Sciatic nerve (tissue), 2 donors: ENCODE measurements around the gene ARHGEF16. TPM values are rescaled to one million over a fixed set of nuclear protein-coding genes. Genes with fewer than 3 reads are reported as not detected.

Experiments
- ATAC-seq: fragments of 200-7000 bp; cut with Tn5 transposase; one replicate; pipeline ENCODE4 v1.9.1; 2020; ENCODE audit warnings: mild to moderate bottlenecking, moderate library complexity
- DNase-seq: peaks from one replicate; pipeline ENCODE4 v3.0.0-alpha.2; 2020; ENCODE audit warnings: low spot score
- intact Hi-C: fragments of 100-400 bp; cut with DNase I; formaldehyde crosslinking; loops from one replicate; pipeline ENCODE4 v1.14.2; 2022
- total RNA-seq: library from RNA; stranded (reverse); fragmentation: NEBNext Ultra II Directional; extraction: Animal tissue kit (Norgen Biotek cat#: 25700); gene quantifications from one replicate; pipeline ENCODE4 v1.2.1, GENCODE V29; 2021
- donor health status: DM: no; HTN: no; CAD: no.
- donor health status: DM: no; HTN: no; CAD: no.

Gene ARHGEF16
- total RNA-seq = 20.6 TPM

DNA sequence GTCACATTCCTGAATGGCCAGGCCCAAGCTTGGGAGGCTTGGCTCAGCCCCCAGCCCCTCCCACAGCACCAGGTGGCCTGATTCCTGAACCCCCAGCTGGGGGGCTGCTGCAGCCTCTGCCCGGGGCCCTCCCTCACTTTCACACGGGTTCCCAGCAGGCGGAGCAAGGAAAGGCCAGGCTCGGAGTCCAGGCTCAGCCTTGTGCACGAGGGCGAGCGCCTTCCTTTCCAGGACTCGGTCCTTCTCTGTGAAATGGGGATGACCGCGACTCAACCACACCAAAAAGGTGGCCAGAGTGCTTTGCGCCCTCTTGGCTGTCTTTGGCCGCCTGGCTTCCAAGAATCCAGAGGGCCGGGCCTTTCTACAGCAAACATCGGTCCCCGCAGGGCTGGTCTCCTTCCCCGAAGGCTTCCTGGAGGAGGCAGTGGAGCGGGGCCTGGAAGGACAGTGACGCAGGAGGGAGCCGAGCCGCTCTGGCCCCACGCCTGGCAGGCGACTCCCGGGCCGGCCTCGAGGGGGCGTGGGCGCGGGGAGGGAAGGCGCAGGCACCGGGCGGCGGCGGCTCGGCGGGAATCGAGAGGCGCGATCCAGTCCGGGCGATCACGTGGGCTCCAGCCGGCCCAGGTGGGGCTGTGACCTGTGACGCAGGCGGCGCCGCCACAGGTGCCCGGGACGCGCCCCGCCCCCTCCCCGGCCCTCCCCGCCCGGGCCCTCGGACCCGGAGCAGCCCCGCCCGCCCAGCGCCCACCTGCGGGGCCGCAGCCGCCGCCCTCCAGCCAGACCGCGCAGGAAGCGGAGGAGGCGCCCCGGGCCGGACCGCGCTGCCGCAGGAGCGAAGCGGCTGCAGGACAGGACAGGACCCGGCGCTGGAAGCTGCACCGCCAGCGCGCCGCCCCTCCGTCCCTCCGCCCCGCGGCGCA, at the start of gene ARHGEF16:
Gene ARHGEF16, plus strand, starts transcription at position 775 of the 920 bp plus-strand sequence. CDS start 8,420 bp downstream, outside the sequence.
- ATAC-seq = peak; percentile 51
- DNase-seq = no peak
- intact Hi-C loops = no loop called here

DNA sequence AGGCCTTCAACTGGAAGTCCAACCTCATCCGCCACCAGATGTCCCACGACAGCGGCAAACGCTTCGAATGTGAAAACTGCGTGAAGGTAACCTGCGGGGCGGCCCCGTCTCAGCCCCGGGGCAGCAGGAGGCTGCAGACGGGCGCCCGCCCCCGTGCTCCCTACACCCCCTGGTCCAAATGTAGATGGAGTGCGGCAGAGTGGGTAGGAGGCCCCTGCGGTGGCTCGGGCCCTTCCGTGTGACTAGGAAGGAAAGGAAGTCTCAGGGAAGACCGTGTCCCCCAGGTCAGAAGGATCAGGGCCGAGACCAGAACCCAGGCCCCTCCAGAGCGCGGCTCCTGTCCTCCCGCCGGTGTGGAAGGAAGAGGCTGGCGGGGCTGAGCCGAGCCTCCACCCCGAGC, 49.7 kb upstream of the ARHGEF16 start:
- intact Hi-C loops = no loop called here
- DNase-seq (no peak), ATAC-seq (no peak)

DNA sequence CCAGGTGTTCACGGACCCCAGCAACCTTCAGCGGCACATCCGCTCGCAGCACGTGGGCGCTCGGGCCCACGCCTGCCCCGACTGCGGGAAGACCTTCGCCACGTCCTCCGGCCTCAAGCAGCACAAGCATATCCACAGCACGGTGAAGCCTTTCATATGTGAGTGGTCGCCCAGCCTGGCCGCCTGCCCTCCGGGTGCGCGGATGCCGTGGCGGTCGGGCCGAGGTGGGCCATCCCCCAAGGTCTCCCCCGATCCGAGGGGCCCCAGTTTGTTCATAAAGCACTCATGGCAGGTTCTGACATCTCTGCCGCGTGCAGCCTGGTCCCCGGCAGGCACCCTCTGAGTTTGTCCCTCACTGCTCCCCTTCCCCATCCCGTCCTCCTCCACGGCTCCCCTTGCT, 49.0 kb upstream of the ARHGEF16 start:
- intact Hi-C loops = no loop called here
- ATAC-seq = no peak

DNA sequence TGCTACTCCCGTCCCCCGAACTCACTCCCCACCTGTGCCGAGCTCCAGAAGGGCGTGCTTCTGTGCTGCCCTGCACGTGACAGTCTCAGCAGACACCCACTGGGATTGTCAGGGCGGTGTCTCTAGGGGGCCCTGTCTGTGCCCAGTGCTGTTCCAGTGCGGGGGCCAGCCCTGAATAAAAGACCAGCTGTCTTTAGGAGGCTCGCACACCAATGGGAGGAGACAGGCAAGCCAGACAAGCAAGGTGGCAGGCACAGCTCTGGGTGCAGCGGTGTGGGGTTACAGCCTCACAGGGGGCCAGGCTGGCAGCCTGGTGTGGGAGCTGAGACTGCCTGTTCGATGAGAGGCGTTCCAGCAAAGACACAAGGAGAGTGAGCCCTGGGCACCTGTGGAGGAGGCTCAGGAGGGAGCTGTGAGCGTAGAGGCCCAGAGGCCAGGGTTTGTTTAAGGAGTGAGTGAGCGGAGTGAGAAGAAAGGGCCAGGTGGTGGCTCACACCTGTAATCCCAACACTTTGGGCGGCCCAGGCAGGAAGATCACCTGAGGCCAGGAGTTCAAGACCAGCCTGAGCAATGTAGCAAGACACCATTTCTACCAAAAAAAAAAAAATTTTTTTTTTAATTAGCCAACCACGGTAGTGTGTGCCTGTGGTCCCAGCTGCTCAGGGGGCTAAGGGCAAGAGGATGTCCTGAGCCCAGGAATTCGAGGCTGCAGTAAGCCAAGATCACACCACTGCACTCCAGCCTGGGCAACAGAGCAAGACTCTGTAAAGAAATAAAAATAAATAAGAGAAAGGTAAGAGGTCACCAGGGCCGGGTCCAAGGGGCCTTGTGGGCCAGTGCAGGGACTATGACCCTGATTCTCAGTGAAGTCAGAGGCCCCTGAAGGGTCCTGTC, 48.2 kb upstream of the ARHGEF16 start:
- intact Hi-C loops = no loop called here
- no peak for ATAC-seq

More for the DNA sequence above, 49.0 kb upstream of the ARHGEF16 start:
- no peak for DNase-seq

DNA sequence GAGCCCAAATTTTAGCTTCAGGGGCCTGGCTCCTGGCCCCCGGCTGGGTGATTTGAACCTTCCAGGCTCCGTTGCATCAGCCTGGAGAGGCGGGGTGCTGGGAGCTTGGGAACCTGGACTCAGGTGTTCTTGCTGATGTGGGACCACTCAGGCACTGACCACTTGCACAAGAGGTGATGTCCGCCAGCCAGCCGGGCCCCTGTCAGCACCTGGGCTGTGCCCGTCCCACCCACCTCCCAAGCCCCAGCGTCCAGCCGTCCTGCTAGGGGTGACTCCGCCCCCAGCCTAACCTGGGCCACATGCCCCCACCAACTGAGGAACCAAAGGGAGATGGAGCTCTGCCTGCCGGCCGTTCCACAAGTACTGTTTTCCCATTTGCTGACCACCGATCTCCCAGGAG, 47.4 kb upstream of the ARHGEF16 start:
- intact Hi-C loops = no loop called here
- DNase-seq (no peak), ATAC-seq (no peak)

More for the DNA sequence above, 48.2 kb upstream of the ARHGEF16 start:
- DNase-seq = no peak

DNA sequence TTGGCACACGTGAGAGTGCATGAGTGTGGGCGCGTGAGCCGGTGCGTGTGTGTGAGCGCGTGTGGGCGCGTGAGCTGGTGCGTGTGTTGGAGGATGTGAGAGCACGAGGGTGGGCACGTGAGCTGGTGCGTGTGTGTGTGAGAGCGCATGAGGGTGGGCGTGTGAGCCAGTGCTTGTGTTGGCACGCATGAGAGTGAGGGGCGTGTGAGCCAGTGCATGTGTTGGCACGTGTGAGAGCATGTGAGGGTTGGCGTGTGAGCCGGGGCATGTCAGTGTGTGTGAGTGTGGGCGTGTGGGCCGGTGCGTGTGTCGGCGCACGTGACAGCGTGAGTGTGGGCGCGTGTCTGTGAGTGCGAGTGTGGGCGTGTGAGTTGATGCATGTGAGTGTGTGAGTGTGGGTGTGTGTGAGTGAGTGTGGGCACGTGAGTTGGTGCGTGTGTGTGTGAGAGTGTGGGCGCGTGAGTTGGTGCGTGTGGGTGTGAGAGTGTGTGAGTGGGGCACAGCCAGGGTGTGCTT, 45.7 kb upstream of the ARHGEF16 start:
- intact Hi-C loops = no loop called here
- no peak for DNase-seq
- ATAC-seq = no peak

DNA sequence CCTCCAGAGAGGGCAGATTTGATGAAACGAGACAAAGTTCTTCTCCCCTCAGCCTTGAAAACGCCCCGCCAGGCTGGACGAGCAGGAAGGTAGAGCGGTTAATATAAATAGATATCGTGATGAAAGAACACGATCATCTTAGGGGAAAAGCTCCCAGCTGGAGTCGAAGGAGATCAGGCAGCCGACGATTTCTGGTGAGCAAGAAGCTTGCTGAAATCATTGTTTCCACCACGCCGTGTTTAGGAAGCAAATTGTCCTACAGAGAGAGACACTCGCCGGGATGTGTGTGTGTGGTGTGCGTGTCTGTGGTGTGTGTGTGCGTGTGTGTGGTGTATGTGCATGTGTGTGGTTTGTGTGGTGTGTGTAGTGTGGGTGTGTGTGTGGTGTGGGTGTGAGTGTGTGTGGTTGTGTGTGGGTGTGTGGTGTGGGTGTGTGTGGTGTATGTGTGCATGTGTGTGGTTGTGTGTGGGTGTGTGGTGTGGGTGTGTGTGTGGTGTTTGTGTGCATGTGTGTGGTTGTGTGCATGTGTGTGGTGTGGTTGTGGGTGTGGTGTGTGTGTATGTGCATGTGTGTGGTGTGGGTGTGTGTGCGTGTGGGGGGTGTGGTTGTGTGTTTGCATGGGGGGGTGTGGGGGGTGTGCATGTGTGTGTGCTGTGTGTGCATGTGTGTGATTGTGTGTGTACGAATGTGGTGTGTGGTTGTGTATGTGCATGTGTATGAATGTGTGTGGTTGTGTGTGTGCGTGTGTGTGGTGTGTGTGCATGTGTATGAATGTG, 44.9 kb upstream of the ARHGEF16 start:
- ATAC-seq (no peak), DNase-seq (no peak)
- intact Hi-C loops = loop anchor here (5.0 to 10.0 kb wide), 4 partner anchors 125 to 585 kb away; no protein-coding TSS in a partner anchor

DNA sequence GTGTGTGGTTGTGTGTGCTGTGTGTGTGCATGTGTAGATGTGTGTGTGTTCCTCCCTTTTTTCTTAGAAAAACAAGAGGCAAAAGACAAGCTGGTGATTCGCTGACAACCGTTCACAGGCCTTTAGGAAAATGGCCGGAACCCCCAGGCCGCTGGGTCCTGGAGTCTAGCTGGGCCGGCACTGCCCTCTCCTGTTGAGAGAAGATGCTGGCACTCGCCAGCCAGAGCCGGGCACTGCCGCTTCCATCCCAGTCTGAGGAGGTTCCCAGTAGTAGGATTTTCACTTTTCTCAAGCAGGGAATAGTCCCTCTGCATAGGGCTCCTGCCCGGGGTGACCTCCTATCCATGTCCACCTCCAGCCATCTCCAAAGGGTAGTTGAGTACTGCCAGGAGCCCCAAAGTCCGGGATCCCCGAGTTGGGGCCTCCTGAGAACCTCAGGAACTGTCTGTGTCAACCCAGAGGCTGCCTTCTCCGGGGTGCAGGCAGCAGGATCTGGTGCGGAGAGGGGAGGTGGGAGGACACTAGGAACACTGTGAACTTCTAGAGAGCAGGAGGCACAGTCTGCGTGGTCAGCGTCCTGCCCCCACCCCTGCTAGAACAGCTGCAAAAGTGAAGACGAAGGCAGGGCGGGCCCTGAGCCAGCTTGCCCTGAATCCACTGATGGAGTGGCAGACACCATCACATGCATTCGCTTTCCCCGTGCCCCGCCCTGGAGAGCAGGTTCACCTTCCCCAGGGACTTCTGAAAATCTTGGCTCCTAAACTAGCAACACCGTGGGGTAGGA, 44.1 kb upstream of the ARHGEF16 start:
- intact Hi-C loops = loop anchor here (5.0 to 10.0 kb wide), 4 partner anchors 126 to 586 kb away; no protein-coding TSS in a partner anchor
- peak; percentile 83 for DNase-seq
- ATAC-seq = peak; percentile 87

DNA sequence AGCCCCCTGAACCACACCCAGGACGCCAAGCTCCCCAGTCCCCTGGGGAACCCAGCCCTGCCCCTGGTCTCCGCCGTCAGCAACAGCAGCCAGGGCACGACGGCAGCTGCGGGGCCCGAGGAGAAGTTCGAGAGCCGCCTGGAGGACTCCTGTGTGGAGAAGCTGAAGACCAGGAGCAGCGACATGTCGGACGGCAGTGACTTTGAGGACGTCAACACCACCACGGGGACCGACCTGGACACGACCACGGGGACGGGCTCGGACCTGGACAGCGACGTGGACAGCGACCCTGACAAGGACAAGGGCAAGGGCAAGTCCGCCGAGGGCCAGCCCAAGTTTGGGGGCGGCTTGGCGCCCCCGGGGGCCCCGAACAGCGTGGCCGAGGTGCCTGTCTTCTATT, 42.7 kb upstream of the ARHGEF16 start:
- ATAC-seq (no peak), DNase-seq (no peak)
- intact Hi-C loops = loop anchor here (5.0 to 10.0 kb wide), 4 partner anchors 127 to 587 kb away; no protein-coding TSS in a partner anchor

DNA sequence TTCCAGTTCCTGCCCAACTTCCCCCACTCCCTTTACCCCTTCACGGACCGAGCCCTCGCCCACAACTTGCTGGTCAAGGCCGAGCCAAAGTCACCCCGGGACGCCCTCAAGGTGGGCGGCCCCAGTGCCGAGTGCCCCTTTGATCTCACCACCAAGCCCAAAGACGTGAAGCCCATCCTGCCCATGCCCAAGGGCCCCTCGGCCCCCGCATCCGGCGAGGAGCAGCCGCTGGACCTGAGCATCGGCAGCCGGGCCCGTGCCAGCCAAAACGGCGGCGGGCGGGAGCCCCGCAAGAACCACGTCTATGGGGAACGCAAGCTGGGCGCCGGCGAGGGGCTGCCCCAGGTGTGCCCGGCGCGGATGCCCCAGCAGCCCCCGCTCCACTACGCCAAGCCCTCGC, 42.1 kb upstream of the ARHGEF16 start:
- DNase-seq (no peak), ATAC-seq (no peak)
- intact Hi-C loops = loop anchor here (5.0 to 10.0 kb wide), 4 partner anchors 128 to 588 kb away; no protein-coding TSS in a partner anchor

DNA sequence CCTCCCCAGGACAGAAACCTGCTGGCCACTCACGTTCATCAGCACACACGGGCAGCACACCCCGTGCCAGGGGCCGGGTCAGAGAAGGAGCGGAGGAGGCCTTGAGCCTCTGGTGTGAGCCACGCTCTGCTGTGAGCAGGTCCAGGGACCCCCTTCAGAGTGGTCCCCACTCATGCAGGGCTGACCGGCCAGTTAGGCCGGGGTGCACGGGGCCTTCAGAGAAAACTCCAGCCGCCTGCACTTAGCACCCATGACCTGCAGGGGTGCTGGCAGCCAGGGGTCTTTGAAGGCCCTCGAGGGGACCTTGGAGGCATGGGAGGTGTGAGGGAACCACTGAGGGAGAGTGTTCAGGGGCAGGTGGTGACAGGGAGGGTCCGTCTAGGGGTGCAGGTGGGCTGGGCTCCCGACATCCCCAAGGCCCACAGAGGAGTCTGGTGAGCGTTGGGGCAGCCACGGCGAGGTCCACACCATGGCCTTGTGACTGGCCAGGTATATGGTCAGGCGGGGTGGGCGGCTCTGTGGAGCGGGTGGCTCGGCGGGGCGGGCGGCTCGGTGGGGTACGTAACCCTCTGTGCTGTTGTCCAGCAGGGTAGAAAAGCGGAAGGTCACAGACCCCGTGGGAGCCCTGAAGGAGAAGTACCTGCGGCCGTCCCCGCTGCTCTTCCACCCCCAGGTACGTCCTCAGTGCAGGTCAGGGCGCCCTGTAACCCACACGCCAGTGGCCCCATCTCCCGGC, 40.3 kb upstream of the ARHGEF16 start:
- no peak for DNase-seq
- ATAC-seq = no peak
- intact Hi-C loops = loop anchor here (5.0 to 10.0 kb wide), 4 partner anchors 129 to 589 kb away; no protein-coding TSS in a partner anchor

DNA sequence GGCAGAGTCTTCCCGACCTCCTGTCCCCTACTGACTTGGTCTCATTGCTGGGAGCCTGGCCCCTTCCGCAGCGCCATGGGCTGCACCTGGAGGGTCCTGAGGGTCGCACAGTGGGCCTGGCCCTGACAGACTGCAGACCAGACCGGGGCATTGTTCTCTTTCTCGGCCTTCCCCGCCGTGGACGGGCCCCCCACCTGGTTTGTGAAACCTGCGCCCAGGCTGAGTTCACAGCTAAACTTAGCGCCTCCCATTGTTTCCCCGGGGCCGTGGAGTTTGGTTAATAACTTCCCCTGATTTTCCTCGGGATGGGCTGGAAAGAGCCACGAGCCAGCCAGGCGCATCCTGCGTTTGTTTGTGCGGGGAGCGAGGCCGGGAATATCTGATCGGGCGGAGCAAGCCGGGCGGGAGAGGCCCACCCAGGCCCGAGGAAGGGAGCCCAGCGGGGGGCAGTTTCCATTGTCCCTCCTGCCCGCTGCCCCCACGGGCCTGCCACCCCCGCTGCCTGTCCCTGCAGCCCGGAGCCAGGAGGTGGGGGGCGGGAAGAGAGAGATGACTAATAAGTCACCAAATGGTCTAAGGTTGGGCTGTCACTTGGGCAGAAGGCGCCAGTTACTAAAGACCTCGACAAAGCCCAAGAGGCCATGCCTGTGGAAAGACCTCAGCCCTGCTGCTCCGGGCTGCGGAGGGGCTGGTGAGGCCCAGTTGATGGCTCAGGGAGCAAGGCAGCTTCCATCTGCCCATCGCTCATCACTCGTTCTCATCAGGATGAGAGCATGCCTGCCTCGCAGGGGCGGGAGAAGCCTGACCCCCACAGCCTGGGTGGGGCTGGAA, 39.0 kb upstream of the ARHGEF16 start:
- no peak for DNase-seq
- no peak for ATAC-seq
- intact Hi-C loops = loop anchor here (10.0 kb wide), 2 partner anchors 131 to 591 kb away; no protein-coding TSS in a partner anchor

DNA sequence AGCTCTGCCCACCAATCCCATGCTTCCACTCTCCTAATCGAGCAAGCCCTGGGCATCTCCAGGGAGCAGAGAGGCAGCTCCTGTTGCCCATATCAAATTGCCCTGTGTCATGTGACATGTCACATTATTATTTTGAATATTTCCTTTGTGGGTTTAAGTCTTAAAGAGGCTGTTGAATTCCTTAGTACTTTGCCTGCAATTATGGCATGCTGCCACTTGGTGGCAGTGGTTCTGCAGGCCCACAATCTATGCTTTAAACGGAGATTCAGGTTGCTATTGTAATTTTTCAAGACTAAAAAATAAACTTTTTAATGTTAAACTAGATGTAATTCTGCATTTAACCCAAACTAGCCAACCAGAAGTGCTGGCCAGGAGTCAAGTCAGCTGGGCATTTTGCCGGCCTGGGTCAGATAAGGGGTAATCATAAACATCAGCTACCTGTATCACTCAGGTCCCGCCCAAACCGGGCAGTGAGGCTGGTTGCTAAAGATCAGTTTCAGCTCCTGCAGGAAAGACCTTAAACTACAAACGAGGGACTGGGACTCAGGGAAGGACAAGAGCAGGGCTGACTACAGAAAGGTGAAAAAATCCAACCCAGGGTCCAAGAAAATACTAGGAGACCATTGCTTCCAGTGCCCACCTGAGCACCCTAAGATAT, 37.3 kb upstream of the ARHGEF16 start:
- ATAC-seq (no peak), DNase-seq (no peak)
- intact Hi-C loops = loop anchor here (10.0 kb wide), 2 partner anchors 132 to 592 kb away; no protein-coding TSS in a partner anchor

DNA sequence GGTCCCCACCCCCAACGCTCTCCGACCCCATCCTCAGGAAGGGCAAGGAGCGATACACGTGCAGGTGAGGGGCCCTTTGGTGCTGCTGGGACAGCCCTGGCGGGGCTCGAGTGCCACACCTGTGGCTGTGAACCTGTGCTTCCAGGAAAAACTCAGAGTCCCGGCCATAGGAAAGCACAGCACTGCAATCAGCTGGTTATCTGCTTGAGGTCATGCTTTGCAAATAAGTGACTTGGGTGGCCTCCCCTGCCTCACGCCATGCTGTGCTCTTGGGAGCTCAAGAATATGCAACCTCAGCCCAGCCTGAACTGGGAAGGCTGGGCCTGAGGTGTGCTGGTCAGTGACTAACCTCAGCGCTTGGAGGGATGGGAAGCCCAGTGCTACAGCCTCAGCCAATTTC, 36.5 kb upstream of the ARHGEF16 start:
- intact Hi-C loops = loop anchor here (10.0 kb wide), 2 partner anchors 133 to 593 kb away; no protein-coding TSS in a partner anchor
- DNase-seq = no peak
- ATAC-seq = no peak

DNA sequence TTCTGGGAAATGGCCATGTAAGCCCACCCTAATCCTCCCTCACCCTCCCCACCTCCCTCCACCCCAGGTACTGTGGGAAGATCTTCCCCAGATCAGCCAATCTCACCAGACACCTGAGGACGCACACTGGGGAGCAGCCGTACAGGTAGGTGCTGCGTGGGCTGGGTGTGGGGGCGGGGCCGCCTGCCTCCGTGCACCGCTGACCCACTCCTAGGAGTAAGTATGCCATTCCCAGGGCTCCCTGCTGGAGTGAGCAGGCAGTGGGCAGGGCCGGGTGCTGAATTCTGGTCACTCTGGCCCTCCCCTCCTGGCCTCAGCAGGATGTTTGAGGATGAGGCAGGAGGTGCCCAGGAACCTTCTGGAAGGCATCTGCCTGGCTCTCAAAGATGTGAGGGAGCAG, 35.9 kb upstream of the ARHGEF16 start:
- intact Hi-C loops = loop anchor here (10.0 kb wide), 2 partner anchors 134 to 594 kb away; no protein-coding TSS in a partner anchor
- DNase-seq (no peak), ATAC-seq (no peak)
